CD14-positive monocyte (primary cell): ENCODE results near the gene BTBD3. TPM values are rescaled to one million over a fixed set of nuclear protein-coding genes. Genes with fewer than 3 reads are reported as not detected.

ENCODE experiments used
- DNase-seq, 3 donors: peaks; one replicate each; pipeline ENCODE4 v3.0.0-alpha.2; 2011 to 2022
- H2AFZ ChIP-seq: 2 replicates; pipeline ENCODE4 v1.6.0; 2012; ENCODE audit warnings: mild to moderate bottlenecking, low read depth, low read length, inconsistent platforms; ENCODE audit not compliant: insufficient read depth, poor library complexity, severe bottlenecking
- H3K27ac ChIP-seq, 2 donors: 1 replicate in 1 of 2; 2 replicates in 1 of 2; pipeline ENCODE4 v1.5.1; 2012 to 2013; ENCODE audit warnings: low read length in 2 of 2, control low read depth in 1 of 2, inconsistent platforms in 1 of 2, low read depth in 1 of 2, mild to moderate bottlenecking in 1 of 2
- H3K27me3 ChIP-seq, 2 donors: one replicate each; pipeline versions ENCODE4 v1.6.0 to v1.6.1; 2011 to 2013; ENCODE audit warnings: low read length in 2 of 2; ENCODE audit not compliant: control insufficient read depth in 2 of 2, insufficient read depth in 2 of 2
- H3K36me3 ChIP-seq, 2 donors: replicated peaks in 1 of 2; 1 replicate in 1 of 2; 2 replicates in 1 of 2; pipeline versions ENCODE4 v1.5.1 to v1.6.1; 2012 to 2013; ENCODE audit warnings: low read length in 2 of 2, control low read depth in 1 of 2, inconsistent platforms in 1 of 2, mild to moderate bottlenecking in 1 of 2; ENCODE audit not compliant: insufficient read depth in 2 of 2, control insufficient read depth in 1 of 2
- H3K4me1 ChIP-seq, 2 donors: 1 replicate in 1 of 2; 2 replicates in 1 of 2; pipeline versions ENCODE4 v1.5.1 to v1.6.1; 2012 to 2013; ENCODE audit warnings: low read length in 2 of 2, control low read depth in 1 of 2, inconsistent platforms in 1 of 2, mild to moderate bottlenecking in 1 of 2, moderate library complexity in 1 of 2; ENCODE audit not compliant: insufficient read depth in 2 of 2, control insufficient read depth in 1 of 2
- H3K4me2 ChIP-seq: replicated peaks from 2 replicates; pipeline ENCODE3; 2012; ENCODE audit warnings: low read length, moderate library complexity, mild to moderate bottlenecking; ENCODE audit not compliant: poor library complexity, severe bottlenecking; ENCODE audit errors: extremely low read depth
- H3K4me3 ChIP-seq, 3 experiments: fragments of 200-600 bp in 1 of 3; sonication (generic) in 1 of 3; replicated peaks in 1 of 3; 1 replicate in 2 of 3; 2 replicates in 1 of 3; pipeline ENCODE4 v1.5.1; 2011 to 2013; ENCODE audit warnings: low read length in 3 of 3, mild to moderate bottlenecking in 3 of 3, control low read depth in 2 of 3, low read depth in 2 of 3, inconsistent platforms in 1 of 3, moderate library complexity in 1 of 3
- H3K79me2 ChIP-seq: 2 replicates; pipeline ENCODE4 v1.6.0; 2012; ENCODE audit warnings: mild to moderate bottlenecking, control low read depth, inconsistent platforms, low read length, moderate library complexity; ENCODE audit not compliant: insufficient read depth
- H3K9ac ChIP-seq: 2 replicates; pipeline ENCODE4 v1.6.0; 2017; ENCODE audit warnings: low read length, mild to moderate bottlenecking; ENCODE audit not compliant: insufficient read depth, poor library complexity, severe bottlenecking
- H3K9me3 ChIP-seq, 2 donors: replicated peaks in 1 of 2; 1 replicate in 1 of 2; 2 replicates in 1 of 2; pipeline versions ENCODE4 v1.5.1 to v1.6.1; 2012 to 2013; ENCODE audit warnings: low read length in 2 of 2, control low read depth in 1 of 2; ENCODE audit not compliant: control insufficient read depth in 1 of 2, insufficient read depth in 1 of 2
- H4K20me1 ChIP-seq: 2 replicates; pipeline ENCODE4 v1.6.0; 2012; ENCODE audit warnings: mild to moderate bottlenecking, low read length, control low read depth, moderate library complexity; ENCODE audit not compliant: insufficient read depth
- H3K27ac Mint-ChIP-seq, 7 donors: one replicate each; pipeline ENCODE4 v1.8.0; 2020; ENCODE audit warnings: mild to moderate bottlenecking in 7 of 7, mixed read lengths in 7 of 7, moderate library complexity in 6 of 7, inconsistent platforms in 2 of 7
- H3K27me3 Mint-ChIP-seq, 3 donors: one replicate each; pipeline ENCODE4 v1.8.0; 2021 to 2022; ENCODE audit warnings: low read depth in 3 of 3, mild to moderate bottlenecking in 3 of 3, mixed read lengths in 3 of 3, moderate library complexity in 3 of 3, inconsistent platforms in 1 of 3
- H3K36me3 Mint-ChIP-seq, 2 donors: one replicate each; pipeline ENCODE4 v1.8.0; 2020; ENCODE audit warnings: mixed read lengths in 2 of 2, inconsistent platforms in 1 of 2, mild to moderate bottlenecking in 1 of 2
- H3K4me1 Mint-ChIP-seq: one replicate; pipeline ENCODE4 v1.8.0; 2020; ENCODE audit warnings: mild to moderate bottlenecking, mixed read lengths
- H3K4me3 Mint-ChIP-seq, 2 donors: one replicate each; pipeline ENCODE4 v1.8.0; 2020; ENCODE audit warnings: mild to moderate bottlenecking in 2 of 2, mixed read lengths in 2 of 2, moderate library complexity in 1 of 2
- H3K9me3 Mint-ChIP-seq, 7 donors: one replicate each; pipeline ENCODE4 v1.8.0; 2020 to 2022; ENCODE audit warnings: mixed read lengths in 7 of 7, mild to moderate bottlenecking in 6 of 7, moderate library complexity in 6 of 7, inconsistent platforms in 2 of 7
- WGBS: methylation state at CpG from one replicate; pipeline ENCODE4 v1.1.5; 2013; ENCODE audit warnings: missing lambda C conversion rate; ENCODE audit not compliant: insufficient coverage; 5-methylcytosine and 5-hydroxymethylcytosine counted together
- intact Hi-C, 2 donors: fragments of 100-400 bp; cut with micrococcal nuclease; formaldehyde crosslinking; loops; one replicate each; pipeline versions ENCODE4 v1.15.0 to v1.15.1; 2023
- polyA plus RNA-seq, 3 donors: library from polyadenylated mRNA; depleted of rRNA in 1 of 3; unstranded in 2 of 3; stranded (reverse) in 1 of 3; fragments of 300-500 nt in 2 of 3; fragments of >200 nt in 1 of 3; fragmentation: Illumina TruSeq in 2 of 3; gene quantifications; 1 replicate in 2 of 3; 2 replicates in 1 of 3; pipeline ENCODE4 v1.2.3, GENCODE V29; 2012 to 2021
- TF ChIP-seq, protein P1 (sequence below): fragments of 200-600 bp; IDR thresholded peaks from one replicate; pipeline ENCODE4 v1.8.0; 2022; ENCODE audit warnings: antibody characterized with exemption, mild to moderate bottlenecking

The BTBD3 gene
- polyA plus RNA-seq, 3 donors = 4.4 to 8.5 (median 5.5) TPM

DNA sequence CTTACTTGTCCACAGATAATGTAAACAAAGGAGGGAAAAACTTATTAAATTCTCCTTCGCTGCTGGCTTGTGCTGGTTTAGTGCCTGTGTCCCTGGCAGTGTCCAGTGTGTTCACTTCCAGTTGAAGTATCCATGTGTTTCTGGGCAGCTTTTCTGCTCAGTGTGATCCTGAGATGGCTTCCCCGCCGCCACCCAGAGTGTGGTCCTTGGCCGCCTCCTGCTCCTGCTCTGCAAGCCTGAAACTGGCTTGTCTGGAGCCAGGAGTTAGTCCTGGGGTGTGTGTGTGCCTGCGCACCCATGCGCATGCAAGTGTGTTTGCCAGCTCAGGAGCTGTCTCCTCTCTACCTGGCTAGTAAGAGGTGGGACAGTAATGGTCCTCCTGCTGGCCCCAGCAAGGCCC lies 7.2 kb downstream of the BTBD3 start:
- TF ChIP-seq, protein P1, sequence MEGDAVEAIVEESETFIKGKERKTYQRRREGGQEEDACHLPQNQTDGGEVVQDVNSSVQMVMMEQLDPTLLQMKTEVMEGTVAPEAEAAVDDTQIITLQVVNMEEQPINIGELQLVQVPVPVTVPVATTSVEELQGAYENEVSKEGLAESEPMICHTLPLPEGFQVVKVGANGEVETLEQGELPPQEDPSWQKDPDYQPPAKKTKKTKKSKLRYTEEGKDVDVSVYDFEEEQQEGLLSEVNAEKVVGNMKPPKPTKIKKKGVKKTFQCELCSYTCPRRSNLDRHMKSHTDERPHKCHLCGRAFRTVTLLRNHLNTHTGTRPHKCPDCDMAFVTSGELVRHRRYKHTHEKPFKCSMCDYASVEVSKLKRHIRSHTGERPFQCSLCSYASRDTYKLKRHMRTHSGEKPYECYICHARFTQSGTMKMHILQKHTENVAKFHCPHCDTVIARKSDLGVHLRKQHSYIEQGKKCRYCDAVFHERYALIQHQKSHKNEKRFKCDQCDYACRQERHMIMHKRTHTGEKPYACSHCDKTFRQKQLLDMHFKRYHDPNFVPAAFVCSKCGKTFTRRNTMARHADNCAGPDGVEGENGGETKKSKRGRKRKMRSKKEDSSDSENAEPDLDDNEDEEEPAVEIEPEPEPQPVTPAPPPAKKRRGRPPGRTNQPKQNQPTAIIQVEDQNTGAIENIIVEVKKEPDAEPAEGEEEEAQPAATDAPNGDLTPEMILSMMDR = no peak
- Histone ChIP-seq H3K27ac (no peak overlapping the region), H3K27me3 (no peaks in the 10 kb centered on the region), H3K9me3 (no peaks in the 10 kb centered on the region), H3K36me3 (peaks cover 3 to 23% of the 10 kb centered on the region in 2 donors), H3K79me2 (no peaks in the 10 kb centered on the region), H4K20me1 (no peaks in the 10 kb centered on the region), H3K4me3 (no peak overlapping the region), H3K4me2 (no peak overlapping the region), H3K9ac (no peak overlapping the region), H2AFZ (no peak overlapping the region), H3K4me1 (no peaks in the 10 kb centered on the region)
- Mint-ChIP-seq H3K9me3 (no peaks in the 10 kb centered on the region), H3K4me3 (no peak overlapping the region), H3K4me1 (no peaks in the 10 kb centered on the region), H3K27ac (no peak overlapping the region), H3K27me3 (no peaks in the 10 kb centered on the region), H3K36me3 (peaks cover 17 to 22% of the 10 kb centered on the region in 2 donors)
- WGBS = 100% methylated on average over 2 of the region's 6 CpGs
- no peak for DNase-seq
- intact Hi-C loops = no loop called here

DNA sequence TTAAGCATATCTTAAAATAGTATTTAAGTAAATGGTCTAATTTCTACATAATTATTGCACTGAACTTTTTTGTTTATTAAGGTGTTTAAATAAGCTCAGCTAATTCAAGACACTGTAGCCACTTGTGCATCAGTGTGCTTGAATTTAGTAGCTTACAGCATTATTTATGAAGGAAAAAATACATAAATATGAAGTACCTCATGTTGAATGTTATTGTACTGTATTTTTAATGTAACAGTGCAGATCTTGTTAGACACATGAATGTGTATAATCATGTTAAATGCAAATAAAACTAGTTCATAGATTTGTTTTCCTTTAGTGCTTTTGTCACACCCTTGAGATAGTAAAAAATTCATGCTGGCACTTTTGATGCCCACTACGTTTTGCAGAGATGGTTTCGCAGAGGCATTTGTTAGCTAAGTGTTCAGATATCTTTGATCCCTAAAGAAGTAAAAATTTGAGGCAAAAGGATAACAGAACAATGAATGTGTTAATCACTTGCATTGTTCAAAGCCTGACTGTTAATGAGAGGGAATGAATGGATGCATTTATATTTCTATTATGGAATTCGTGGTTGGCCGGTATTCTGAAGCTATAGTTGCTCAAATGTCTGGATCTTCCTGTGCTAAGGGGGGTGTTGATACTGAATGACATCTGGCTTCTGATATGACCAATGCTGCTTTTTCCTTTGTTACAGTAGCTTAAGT lies 8.8 kb downstream of the BTBD3 start:
- 100% methylated on average over 1 of the region's 4 CpGs for WGBS
- H3K9me3 Mint-ChIP-seq = no peaks in the 10 kb centered on the region
- TF ChIP-seq, protein P1 = no peak
- Histone ChIP-seq H2AFZ (no peak overlapping the region), H3K36me3 (peaks cover 3 to 23% of the 10 kb centered on the region in 2 donors), H3K9me3 (no peaks in the 10 kb centered on the region), H4K20me1 (no peaks in the 10 kb centered on the region), H3K27ac (no peak overlapping the region), H3K9ac (no peak overlapping the region), H3K4me1 (no peaks in the 10 kb centered on the region), H3K4me3 (no peak overlapping the region), H3K27me3 (no peaks in the 10 kb centered on the region), H3K79me2 (no peaks in the 10 kb centered on the region), H3K4me2 (no peak overlapping the region)
- intact Hi-C loops = no loop called here
- no peak for DNase-seq
- H3K4me3 Mint-ChIP-seq = no peak overlapping the region
- no peak overlapping the region for H3K27ac Mint-ChIP-seq
- H3K27me3 Mint-ChIP-seq = no peaks in the 10 kb centered on the region
- H3K4me1 Mint-ChIP-seq = no peaks in the 10 kb centered on the region
- peaks cover 17 to 22% of the 10 kb centered on the region in 2 donors for H3K36me3 Mint-ChIP-seq
